NT2/D1 (cell line): ENCODE measurements around the gene DAAM1.

Experiments
- DNase-seq: peaks from one replicate; pipeline ENCODE4 v3.0.0-alpha.2; 2011; ENCODE audit warnings: low read depth, low spot score
- H3K27me3 ChIP-seq: 2 replicates; pipeline ENCODE4 v1.6.0; 2011; ENCODE audit warnings: mild to moderate bottlenecking; ENCODE audit not compliant: insufficient read length, insufficient read depth
- H3K36me3 ChIP-seq: 2 replicates; pipeline ENCODE4 v1.6.1; 2011; ENCODE audit warnings: mild to moderate bottlenecking, low read length, mixed read lengths; ENCODE audit not compliant: insufficient read depth, insufficient read length
- H3K4me1 ChIP-seq: 2 replicates; pipeline ENCODE4 v1.5.1; 2011; ENCODE audit not compliant: insufficient read depth, insufficient read length
- H3K4me3 ChIP-seq: 2 replicates; pipeline ENCODE4 v1.5.1; 2011; ENCODE audit warnings: low read depth; ENCODE audit not compliant: insufficient read length
- H3K9ac ChIP-seq: 2 replicates; pipeline ENCODE4 v1.6.0; 2011; ENCODE audit warnings: low read depth; ENCODE audit not compliant: insufficient read length
- H3K9me3 ChIP-seq: 2 replicates; pipeline ENCODE4 v1.5.1; 2011; ENCODE audit warnings: mild to moderate bottlenecking, low read length; ENCODE audit not compliant: insufficient read depth
- SUZ12 ChIP-seq: IDR thresholded peaks from 2 replicates; pipeline ENCODE4 v1.6.1; 2011; ENCODE audit not compliant: insufficient read length, insufficient read depth; ENCODE audit errors: extremely low read depth
- YY1 ChIP-seq: IDR thresholded peaks from 2 replicates; pipeline ENCODE4 v1.6.1; 2011; ENCODE audit not compliant: insufficient read length, insufficient read depth
- ZNF274 ChIP-seq: IDR thresholded peaks from 2 replicates; pipeline ENCODE4 v1.6.1; 2011; ENCODE audit warnings: mild to moderate bottlenecking, low read depth, low read length

DAAM1 gene

DNA sequence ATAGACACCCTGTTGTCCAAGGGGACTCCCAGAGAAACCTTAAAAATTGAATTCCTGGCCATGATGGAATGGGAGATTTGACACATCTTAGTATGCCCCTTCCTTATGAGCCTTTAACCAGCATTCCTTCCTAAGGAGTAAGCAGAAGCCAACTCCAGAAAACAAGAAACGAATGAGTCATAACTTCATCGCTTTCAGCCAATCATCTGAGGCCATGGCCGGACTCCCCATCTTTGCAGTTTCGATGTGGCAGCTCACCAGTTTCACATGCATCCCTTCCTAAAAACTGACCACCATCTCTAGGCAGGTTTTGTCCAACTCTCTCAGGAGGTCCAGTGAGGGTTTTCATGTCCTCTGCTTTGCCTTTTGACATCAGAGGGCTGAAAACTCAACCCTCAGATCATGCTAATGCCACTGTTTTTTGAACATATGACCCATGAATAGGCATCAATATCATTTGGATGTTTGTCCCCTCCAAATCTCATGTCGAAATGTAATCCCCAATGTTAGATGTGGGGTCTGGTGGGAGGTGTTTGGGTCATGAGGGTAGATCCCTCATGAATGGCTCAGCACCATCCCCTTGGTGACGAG, 19.9 kb downstream of the DAAM1 start:
- no peaks in the 10 kb centered on the region for H3K27me3 ChIP-seq
- H3K4me1 ChIP-seq: no peaks in the 10 kb centered on the region
- H3K36me3 ChIP-seq: no peaks in the 10 kb centered on the region
- no peak overlapping the region for H3K4me3 ChIP-seq
- no peak overlapping the region for H3K9ac ChIP-seq
- H3K9me3 ChIP-seq: no peaks in the 10 kb centered on the region
- TF ChIP-seq SUZ12: no peak
- TF ChIP-seq ZNF274: no peak
- no peak for TF ChIP-seq YY1
- no peak for DNase-seq

DNA sequence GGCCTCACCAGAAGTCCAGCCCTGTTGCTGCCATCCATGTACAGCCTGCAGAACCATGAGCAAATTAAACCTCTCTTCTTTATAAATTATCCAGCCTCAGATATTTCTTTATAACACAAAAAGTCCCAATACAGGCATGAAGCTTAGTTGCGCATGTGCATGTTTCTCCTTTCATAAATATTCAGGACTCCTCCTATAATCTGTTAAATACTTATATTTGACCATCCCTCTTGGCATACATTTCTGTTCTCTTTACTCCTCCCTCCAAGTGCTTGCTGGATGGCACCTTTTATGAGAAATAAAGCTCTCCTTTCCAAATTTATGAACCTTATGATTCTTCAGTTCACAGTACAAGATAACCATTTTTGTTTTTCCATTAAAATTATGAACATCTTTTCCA, 20.5 kb downstream of the DAAM1 start:
- H3K36me3 ChIP-seq: no peaks in the 10 kb centered on the region
- H3K27me3 ChIP-seq: no peaks in the 10 kb centered on the region
- no peak overlapping the region for H3K9ac ChIP-seq
- no peaks in the 10 kb centered on the region for H3K4me1 ChIP-seq
- H3K9me3 ChIP-seq: no peaks in the 10 kb centered on the region
- TF ChIP-seq SUZ12 (no peak), YY1 (no peak), ZNF274 (no peak)
- H3K4me3 ChIP-seq: no peak overlapping the region
- no peak for DNase-seq

DNA sequence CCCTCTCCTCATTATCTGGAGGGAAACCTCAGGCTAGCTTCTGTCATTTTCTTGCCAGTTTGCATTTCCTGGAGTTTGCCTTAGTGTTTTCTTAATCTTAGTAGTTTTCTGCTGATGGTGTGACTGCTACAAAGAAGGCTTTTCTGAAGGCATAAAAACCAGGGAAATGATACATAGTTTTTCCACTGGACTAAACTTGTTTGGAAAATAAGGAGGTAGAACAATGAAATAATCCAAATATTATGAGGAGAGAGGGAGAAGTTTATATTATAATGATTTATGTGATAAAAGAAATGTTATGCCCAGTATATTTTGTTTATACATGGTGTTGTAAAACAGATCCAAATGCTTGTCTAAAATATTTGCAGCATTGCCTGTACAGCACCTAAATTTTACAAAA, 22.2 kb downstream of the DAAM1 start:
- TF ChIP-seq YY1 (no peak), ZNF274 (no peak), SUZ12 (no peak)
- no peaks in the 10 kb centered on the region for H3K36me3 ChIP-seq
- no peak for DNase-seq
- H3K9ac ChIP-seq: no peak overlapping the region
- no peaks in the 10 kb centered on the region for H3K4me1 ChIP-seq
- H3K9me3 ChIP-seq: no peaks in the 10 kb centered on the region
- H3K4me3 ChIP-seq: no peak overlapping the region
- no peaks in the 10 kb centered on the region for H3K27me3 ChIP-seq

DNA sequence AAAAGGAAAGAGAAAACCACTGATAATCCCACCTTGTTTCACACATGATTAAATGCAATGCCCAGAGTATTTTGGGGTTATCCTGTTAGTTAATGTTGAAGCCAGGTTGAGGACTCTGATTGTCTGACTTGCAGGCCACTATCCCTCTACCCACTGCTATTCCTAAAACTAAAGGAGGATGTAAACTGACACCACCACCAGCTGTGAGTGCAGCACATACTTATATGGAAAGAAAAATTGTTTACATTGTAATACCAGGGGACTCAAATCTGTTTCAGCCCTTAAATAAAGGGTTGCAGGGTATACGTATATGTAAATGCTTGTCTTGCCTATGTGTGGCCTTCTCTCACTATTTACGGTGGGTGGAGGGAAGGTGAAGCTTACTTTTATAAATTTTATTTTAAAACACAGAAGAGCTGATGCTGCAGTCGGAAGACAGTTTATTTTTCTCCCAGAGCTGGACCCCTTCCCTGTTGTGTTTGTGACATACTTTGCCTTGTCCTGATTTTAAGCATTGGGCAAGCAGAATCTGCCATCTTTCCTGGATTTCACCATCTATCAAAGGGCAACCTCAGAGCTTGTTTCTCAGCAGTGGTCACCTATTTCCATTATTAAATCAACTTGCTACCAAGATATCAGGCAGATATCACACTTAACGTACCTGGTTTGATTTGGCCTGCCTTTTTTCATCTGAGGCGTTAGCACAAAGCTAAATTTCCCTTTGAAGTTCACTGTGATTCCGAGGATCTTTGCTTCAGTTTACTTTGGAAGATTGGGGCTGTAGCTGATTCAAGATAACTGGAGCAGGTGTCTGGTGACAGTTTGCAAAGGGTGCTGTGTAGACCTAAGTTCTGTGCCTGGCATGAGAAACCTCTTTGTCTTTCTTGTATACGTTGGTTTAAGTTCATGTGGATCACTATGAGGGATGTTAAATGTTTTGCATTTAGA, 25.2 kb downstream of the DAAM1 start:
- Histone ChIP-seq H3K4me1 (no peaks in the 10 kb centered on the region), H3K9me3 (no peaks in the 10 kb centered on the region), H3K9ac (no peak overlapping the region), H3K4me3 (no peak overlapping the region), H3K36me3 (no peaks in the 10 kb centered on the region), H3K27me3 (no peaks in the 10 kb centered on the region)
- no peak for DNase-seq
- TF ChIP-seq SUZ12: no peak
- no peak for TF ChIP-seq YY1
- no peak for TF ChIP-seq ZNF274

DNA sequence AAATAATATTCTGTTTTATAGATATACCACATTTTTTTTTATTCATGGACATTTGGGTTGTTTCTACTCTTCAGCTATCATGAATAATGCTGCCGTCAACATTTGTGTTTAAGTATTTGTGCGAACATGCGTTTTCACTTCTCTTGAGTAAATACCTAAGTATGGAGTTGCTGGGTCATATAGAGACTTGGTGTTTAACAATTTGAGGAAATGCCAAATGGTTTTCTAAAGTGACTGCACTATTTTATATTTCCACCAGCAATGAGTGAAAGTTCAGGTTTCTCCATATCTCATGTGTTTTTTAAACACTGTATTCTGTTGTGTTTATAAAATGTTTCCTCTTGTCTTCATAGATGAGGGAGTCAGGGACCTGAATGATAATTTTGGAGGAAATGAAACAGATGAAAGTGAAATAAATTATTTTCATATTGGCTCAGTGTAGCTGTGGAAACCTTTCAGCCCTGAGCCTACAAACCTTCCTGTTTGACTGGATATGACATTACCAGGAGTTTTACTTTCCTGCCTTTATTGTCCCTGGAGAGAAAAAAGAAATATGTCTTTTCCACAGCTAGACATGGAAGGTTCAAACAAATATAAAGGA, 26.3 kb downstream of the DAAM1 start:
- Histone ChIP-seq H3K9me3 (no peaks in the 10 kb centered on the region), H3K27me3 (no peaks in the 10 kb centered on the region), H3K9ac (no peak overlapping the region), H3K36me3 (no peaks in the 10 kb centered on the region), H3K4me3 (no peak overlapping the region), H3K4me1 (no peaks in the 10 kb centered on the region)
- TF ChIP-seq ZNF274 (no peak), SUZ12 (no peak), YY1 (no peak)
- no peak for DNase-seq

DNA sequence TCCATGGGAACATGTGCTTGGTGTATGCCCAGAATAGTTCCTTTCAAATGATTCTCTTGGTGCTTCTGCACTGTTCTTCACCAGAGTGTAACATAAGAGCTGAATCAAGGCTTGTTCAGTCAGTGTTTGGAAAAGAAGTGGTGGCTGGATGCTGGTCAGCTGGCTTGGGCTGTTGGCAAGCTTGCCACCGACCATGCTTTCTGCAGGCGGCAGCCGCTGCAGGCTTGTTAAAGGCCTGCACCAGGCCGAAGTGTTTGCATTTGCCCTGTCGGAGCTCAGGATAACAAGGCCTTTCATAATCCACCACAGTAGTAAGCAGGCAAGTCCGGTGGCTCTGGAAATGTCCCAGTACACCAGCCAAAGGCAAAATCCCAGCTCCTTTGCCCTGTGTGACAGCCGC, 26.9 kb downstream of the DAAM1 start:
- no peak overlapping the region for H3K4me3 ChIP-seq
- no peak for DNase-seq
- H3K36me3 ChIP-seq: no peaks in the 10 kb centered on the region
- no peak for TF ChIP-seq SUZ12
- TF ChIP-seq ZNF274: no peak
- no peak for TF ChIP-seq YY1
- no peaks in the 10 kb centered on the region for H3K27me3 ChIP-seq
- no peak overlapping the region for H3K9ac ChIP-seq
- H3K4me1 ChIP-seq: no peaks in the 10 kb centered on the region
- no peaks in the 10 kb centered on the region for H3K9me3 ChIP-seq

DNA sequence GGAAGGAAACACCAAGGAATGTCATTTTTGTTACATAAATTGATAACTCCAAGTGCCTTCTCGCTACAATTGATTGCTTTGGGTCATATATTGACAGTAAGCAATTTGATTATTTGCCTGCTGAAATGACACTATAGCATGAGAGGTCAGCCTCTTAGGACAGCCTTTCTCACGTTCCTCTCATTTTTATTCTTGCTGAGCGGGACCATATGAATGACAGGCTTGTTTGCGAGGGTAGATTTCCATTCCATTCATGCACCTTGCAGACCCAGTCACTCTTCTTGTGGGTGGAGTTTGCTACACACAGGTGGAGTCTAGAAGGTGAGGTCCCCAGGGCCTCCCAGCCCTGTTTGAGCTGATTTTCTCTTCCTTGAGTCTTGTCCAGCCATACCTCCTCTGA, 27.3 kb downstream of the DAAM1 start:
- Histone ChIP-seq H3K27me3 (no peaks in the 10 kb centered on the region), H3K36me3 (no peaks in the 10 kb centered on the region), H3K9ac (no peak overlapping the region), H3K9me3 (no peaks in the 10 kb centered on the region), H3K4me1 (no peaks in the 10 kb centered on the region), H3K4me3 (no peak overlapping the region)
- DNase-seq: no peak
- no peak for TF ChIP-seq ZNF274
- TF ChIP-seq SUZ12: no peak
- TF ChIP-seq YY1: no peak
